GM21619 (cell line): ENCODE results near the gene ARL6IP5.

Experiments
- ATAC-seq: cut with Tn5 transposase; IDR thresholded peaks from one replicate; pipeline ENCODE4 v1.9.1; 2021; ENCODE audit not compliant: unreplicated experiment

Gene ARL6IP5, protein sequence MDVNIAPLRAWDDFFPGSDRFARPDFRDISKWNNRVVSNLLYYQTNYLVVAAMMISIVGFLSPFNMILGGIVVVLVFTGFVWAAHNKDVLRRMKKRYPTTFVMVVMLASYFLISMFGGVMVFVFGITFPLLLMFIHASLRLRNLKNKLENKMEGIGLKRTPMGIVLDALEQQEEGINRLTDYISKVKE

GRCh38 chr3:69084326-69085167 is at the start of gene ARL6IP5:
Gene ARL6IP5, plus strand, starts transcription at chr3:69084937. Its CDS starts 111 bp downstream, at chr3:69085048.
- peak; percentile 50 for ATAC-seq

DNA sequence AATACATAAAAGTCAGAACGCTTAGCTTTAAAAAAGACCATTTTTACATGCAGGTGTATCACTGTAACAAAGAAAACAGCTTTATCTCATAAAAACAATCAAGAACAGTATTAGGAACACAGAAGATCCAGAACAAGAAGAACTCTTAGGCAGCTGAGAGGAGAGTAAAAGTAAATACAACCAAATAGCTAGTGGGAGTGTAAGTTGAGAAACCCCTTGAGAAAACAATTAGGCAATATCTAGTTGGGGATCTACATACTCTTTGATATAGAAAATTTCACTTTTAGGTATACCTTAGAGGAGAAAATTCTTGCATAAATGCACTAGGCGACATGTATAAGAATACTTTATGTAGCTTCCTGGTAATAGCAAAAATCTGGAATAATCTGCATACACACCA is 40.1 kb upstream of the ARL6IP5 start:
- ATAC-seq, result no peak

DNA sequence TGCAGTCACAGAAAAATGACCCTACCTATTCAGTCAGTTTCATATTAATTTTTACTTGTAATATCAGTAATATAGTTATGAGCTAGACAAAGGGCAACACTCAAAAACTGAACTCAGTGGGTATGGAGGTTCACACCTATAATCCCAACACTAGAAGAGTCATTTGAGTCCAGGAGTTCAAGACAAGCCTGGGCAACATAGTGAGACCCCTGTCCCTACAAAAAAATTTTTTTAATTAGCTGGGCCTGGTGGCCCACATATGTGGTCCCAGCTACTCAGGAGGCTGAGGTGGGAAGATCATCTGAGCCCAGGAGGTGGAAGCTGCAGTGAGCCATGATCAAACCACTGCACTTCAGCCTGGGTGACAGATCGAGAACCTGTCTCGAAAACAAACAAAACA is 35.7 kb upstream of the ARL6IP5 start:
- ATAC-seq, result no peak

- ATAC-seq, result peak; percentile 98
Measured at GRCh38 chr3:69051756-69052471, 32.8 kb upstream of the ARL6IP5 start, which contains the start of gene TMF1. Gene TMF1, minus strand, starts transcription at chr3:69052333. Its CDS starts 247 bp downstream, at chr3:69052086.

- ATAC-seq, result peak; percentile 0
Measured at GRCh38 chr3:69052472-69052898, 32.3 kb upstream of the ARL6IP5 start.

- peak; percentile 100 for ATAC-seq
Measured at GRCh38 chr3:69058180-69058946, 26.4 kb upstream of the ARL6IP5 start.

GRCh38 chr3:69058947-69059224 is 25.9 kb upstream of the ARL6IP5 start:
- ATAC-seq, result no peak

DNA sequence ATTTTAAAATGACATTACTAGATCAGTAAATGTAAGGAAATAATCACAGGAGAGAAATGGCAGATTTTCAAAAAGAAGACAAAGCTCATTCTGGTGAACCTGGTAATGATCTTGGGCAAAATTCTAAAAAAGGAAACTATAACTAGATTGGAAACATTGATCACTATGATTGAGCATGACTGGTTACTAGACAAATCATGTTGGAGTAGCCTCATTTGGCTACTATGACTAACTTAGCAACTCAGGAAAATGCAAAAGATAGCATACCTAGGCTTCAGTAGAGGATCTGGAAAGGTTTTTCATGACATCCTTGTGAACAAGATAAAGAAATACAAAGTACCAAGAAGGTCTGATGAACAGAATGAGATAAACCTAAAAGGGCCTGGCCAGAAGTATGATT is 25.0 kb upstream of the ARL6IP5 start:
- no peak for ATAC-seq

- ATAC-seq, result no peak
Measured at GRCh38 chr3:69063636-69064035, 21.1 kb upstream of the ARL6IP5 start.

- no peak for ATAC-seq
Measured at GRCh38 chr3:69065318-69065964, 19.3 kb upstream of the ARL6IP5 start.

- no peak for ATAC-seq
Measured at GRCh38 chr3:69066121-69066520, 18.6 kb upstream of the ARL6IP5 start.

DNA sequence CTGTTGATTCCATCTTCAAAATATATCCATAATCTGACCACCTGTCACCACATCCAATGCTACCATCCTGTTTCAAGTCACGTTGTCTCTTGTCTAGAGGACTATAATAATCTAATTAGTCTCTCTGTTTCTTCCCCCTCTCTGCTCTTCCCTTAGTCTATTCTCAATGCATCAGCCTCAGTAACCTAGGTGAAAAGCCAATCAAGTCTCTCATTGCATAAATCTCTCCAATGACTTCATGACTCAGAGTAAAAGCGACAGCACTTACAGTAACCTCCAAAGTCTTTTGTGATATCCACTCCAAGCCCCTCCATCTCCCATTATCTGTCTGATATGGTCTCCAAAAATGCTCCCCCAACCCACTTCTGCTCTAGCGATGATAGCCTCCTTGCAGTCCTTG is 11.8 kb upstream of the ARL6IP5 start:
- ATAC-seq, result no peak

DNA sequence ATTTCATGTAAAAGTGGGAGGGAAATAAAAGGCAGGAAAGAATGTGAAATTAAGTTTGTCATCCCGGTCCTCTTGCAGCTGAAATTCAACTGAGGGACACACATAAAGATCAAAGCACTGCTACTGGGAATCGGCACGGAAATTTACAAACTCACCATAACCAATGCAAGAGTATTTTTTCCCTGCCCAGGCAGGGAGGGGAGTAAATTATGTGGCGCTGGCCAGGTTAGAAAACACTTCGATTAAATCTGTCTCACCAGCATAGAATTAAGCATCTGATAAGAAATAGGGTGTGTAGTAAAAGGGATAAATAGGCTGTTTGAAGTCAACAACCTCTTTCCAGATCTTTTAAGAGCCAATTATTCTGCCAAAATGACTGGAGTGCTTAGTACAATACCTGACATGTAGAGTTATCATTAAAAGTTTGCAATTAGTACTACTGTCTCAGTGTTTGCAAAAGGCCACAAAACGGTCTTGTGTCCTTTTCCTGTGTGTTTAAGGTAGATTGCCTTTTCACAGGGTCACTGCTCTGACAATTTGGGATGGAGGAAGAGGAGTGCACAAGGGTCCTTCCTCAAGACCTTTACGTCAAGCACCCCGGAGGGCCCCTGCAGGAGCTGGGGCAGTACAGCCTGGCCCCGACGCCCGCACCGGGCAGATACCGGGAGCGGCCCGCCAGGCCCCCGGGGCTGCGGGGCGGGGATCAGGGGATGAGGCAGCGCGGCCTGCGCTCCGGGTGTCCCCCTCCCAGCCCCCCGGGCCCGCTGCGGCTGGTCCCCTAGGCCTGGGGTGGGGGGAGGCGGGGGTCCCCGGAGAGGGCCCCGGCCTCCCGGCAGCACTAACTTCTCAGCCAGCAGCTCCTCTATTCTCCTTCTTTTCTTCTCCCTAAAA is 5.2 kb upstream of the ARL6IP5 start:
- no peak for ATAC-seq

GRCh38 chr3:69080233-69080920 is 4.4 kb upstream of the ARL6IP5 start, which contains the start of gene UBA3:
Gene UBA3, minus strand, starts transcription at chr3:69080365. Its CDS starts 12 bp downstream, at chr3:69080353.
- peak; percentile 39 for ATAC-seq

- no peak for ATAC-seq
Measured at GRCh38 chr3:69081583-69082262, 3.0 kb upstream of the ARL6IP5 start.

DNA sequence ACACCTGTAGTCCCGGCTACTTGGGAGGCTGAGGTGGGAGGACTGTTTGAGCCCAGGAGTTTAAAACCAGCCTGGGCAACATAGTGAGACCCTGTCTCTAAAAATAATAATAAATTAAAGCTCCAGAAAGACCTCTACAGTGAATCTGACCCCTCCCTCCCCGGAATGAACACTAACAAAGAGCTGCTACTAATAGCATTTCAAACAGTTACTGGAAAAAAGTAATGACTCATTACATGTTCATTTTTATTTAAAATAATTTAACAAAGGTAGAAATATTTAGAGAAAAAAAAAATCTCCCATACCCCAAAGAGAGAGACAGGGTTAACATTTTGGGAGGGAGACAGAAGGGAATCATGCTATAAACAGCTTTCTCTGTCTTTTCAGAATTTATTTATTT is 2.4 kb upstream of the ARL6IP5 start:
- ATAC-seq, result no peak

- peak; percentile 53 for ATAC-seq
Measured at GRCh38 chr3:69082805-69083204, 1.9 kb upstream of the ARL6IP5 start.

DNA sequence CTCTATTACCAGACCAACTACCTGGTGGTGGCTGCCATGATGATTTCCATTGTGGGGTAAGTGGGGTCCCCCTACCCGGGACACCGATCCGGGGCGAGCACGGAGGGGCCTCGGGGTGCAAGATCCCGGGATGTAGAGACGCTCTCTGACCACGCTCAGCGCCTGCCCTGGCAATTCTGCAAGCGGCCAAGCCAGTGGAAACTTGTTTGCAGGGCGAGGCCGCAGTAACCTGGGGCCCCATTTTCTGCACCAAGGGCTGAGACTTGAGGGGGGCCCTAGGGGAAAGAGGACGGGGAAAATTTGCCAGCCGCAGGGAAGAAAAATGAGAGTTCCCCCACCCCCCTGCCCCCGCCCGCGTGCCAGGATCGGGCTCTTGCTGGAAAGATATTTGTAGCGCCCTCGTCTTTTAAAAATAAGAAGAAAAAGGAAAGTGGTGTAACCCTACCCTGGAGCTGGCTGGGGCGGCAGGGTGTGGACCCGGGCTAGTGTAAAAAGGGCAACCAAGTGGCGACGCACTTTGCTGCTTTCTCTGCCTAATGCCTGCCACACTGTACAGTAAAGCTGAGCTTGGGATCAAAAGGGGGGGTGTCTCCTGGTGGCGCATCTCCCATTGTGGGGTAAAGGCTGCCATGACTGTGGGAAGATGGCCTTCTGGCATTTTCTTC is 563 bp downstream of the ARL6IP5 start:
- no peak for ATAC-seq
